ENCODE results near the gene PNISR. TPM values are rescaled to one million over a fixed set of nuclear protein-coding genes. Genes with fewer than 3 reads are reported as not detected.

Gene PNISR
- total RNA-seq, 1 donor from 2014 or later: 60.2 TPM

- no peak overlapping the region for H3K27ac ChIP-seq
- peaks cover 31 to 36% of the 10 kb centered on the region in 2 donors for H3K36me3 ChIP-seq
- no peaks in the 10 kb centered on the region for H3K27me3 ChIP-seq
- no peak for DNase-seq (ENCODE audit: low spot score in 2 of 2)
- H3K4me1 ChIP-seq: no peaks in the 10 kb centered on the region
- H3K9me3 ChIP-seq: no peaks in the 10 kb centered on the region
- no peak for TF ChIP-seq CTCF (IDR thresholded peaks at IDR 0.05)
- intact Hi-C loops (cut with DNase I): no loop called here
- H3K4me3 ChIP-seq: no peak overlapping the region
Observed at GRCh38 chr6:99397287-99397686, 27.8 kb downstream of the PNISR start.

- intact Hi-C loops (cut with DNase I): loop anchor here (5.0 kb wide), 3 partner anchors 33 to 62 kb away; partner anchors contain the start of gene PNISR
- Histone ChIP-seq H3K9me3 (no peaks in the 10 kb centered on the region), H3K36me3 (peaks cover under 1 to 5% of the 10 kb centered on the region in 2 donors), H3K27ac (peak within 1 kb of the TSS; percentile 82 to 92), H3K4me3 (peak within 1 kb of the TSS; percentile 76 to 98), H3K27me3 (no peaks in the 10 kb centered on the region), H3K4me1 (no peaks in the 10 kb centered on the region)
- no peak for TF ChIP-seq CTCF (IDR thresholded peaks at IDR 0.05)
- peak in 1 of 2 donors; percentile 79 for DNase-seq (ENCODE audit: low spot score in 2 of 2)
Observed at GRCh38 chr6:99393698-99394531, 31.2 kb downstream of the PNISR start, which contains the start of gene COQ3. Gene COQ3, minus strand, starts transcription at chr6:99394195. Its CDS starts 16 bp downstream, at chr6:99394179.

- intact Hi-C loops (cut with DNase I): loop anchor here (5.0 kb wide), 3 partner anchors 34 to 61 kb away; partner anchors contain the start of gene PNISR
- Histone ChIP-seq H3K4me1 (no peaks in the 10 kb centered on the region), H3K36me3 (peaks cover 0 to 5% of the 10 kb centered on the region in 2 donors), H3K27me3 (no peaks in the 10 kb centered on the region), H3K27ac (peak overlapping the region; percentile 82 to 92), H3K4me3 (peak overlapping the region; percentile 76 to 98), H3K9me3 (no peaks in the 10 kb centered on the region)
- no peak for TF ChIP-seq CTCF (IDR thresholded peaks at IDR 0.05)
- no peak for DNase-seq (ENCODE audit: low spot score in 2 of 2)
Observed at GRCh38 chr6:99393366-99393697, 31.8 kb downstream of the PNISR start.

GRCh38 chr6:99390896-99391295 is 34.2 kb downstream of the PNISR start:
- intact Hi-C loops (cut with DNase I): loop anchor here (5.0 kb wide), 3 partner anchors 36 to 59 kb away; partner anchors contain the start of gene PNISR
- Histone ChIP-seq H3K36me3 (no peaks in the 10 kb centered on the region), H3K27ac (no peak overlapping the region), H3K27me3 (no peaks in the 10 kb centered on the region), H3K4me1 (no peaks in the 10 kb centered on the region), H3K4me3 (no peak overlapping the region), H3K9me3 (no peaks in the 10 kb centered on the region)
- DNase-seq (ENCODE audit: low spot score in 2 of 2): no peak
- no peak for TF ChIP-seq CTCF (IDR thresholded peaks at IDR 0.05)

GRCh38 chr6:99384507-99384906 is 40.6 kb downstream of the PNISR start:
- no peak for DNase-seq (ENCODE audit: low spot score in 2 of 2)
- H3K4me3 ChIP-seq: no peak overlapping the region
- H3K27ac ChIP-seq: no peak overlapping the region
- H3K36me3 ChIP-seq: peaks cover 0 to 3% of the 10 kb centered on the region in 2 donors
- H3K9me3 ChIP-seq: no peaks in the 10 kb centered on the region
- H3K27me3 ChIP-seq: no peaks in the 10 kb centered on the region
- H3K4me1 ChIP-seq: no peaks in the 10 kb centered on the region
- TF ChIP-seq CTCF (IDR thresholded peaks at IDR 0.05): no peak
- intact Hi-C loops (cut with DNase I): no loop called here

All from ascending aorta (tissue), 2 donors.